GM19455 (cell line): ENCODE measurements around the gene B3GNT7.
"Not testable (repeated sequence)": the region's sequence is repeated elsewhere in the genome, so short reads cannot be mapped to it uniquely, and the experiment has no call there.

Source experiments
- ATAC-seq: cut with Tn5 transposase; IDR thresholded peaks from one replicate; pipeline ENCODE4 v1.9.1; 2021; ENCODE audit not compliant: unreplicated experiment

The B3GNT7 gene

DNA sequence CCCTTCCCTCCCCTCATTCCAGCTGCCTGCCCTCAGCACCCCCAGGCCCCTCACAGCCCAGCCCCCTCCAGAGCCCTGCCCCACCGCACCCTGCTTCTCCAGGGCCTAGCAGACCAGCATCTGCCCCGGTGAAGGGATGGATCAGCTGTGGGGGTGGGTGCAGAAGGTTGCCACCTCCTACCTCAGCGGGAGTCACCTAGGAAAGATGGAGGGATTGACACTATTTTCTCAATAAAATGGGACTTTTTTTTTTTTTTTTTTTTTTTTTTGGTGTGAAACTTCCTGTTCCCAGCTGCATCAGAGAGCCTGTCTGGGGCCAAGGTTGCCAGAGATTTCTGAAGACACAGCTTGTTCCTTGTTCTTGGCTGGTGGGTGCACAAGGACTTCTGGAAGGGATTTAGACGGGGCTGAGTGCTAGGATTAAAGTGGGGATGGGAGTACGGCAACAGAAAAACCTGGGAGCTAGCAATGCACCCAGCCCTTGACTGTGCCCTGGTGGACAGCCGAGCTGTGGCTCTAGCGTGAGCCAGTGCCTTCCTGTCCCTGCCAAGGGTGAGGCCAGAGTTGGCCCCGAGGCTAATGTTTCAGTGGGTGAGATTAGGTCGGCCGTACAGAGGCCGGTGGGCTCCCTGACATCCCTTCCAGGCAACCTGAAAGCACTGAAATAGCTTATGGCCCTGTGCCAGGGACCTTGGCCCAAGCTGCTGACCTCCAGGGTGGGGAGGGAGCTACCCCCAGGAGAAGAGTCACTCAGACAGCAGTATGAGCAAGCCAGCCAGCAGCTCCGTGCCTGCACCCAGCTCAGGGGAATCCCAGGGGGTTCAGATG lies 4.6 kb downstream of the B3GNT7 start:
- no peak for ATAC-seq

DNA sequence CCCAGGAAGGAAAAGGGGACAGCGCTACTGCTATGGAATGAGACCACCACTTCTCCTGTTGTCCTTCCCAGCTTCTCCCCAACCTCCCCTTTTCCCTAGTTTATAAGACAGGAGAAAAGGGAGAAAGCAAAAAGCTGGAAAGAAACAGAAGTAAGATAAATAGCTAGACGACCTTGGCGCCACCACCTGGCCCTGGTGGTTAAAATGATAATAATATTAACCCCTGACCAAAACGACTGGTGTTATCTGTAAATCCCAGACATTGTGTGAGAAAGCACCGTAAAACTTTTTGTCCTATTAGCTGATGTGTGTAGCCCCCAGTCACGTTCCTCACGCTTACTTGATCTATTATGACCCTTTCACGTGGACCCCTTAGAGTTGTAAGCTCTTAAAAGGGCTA lies 5.2 kb downstream of the B3GNT7 start:
- not testable (repeated sequence) for ATAC-seq

DNA sequence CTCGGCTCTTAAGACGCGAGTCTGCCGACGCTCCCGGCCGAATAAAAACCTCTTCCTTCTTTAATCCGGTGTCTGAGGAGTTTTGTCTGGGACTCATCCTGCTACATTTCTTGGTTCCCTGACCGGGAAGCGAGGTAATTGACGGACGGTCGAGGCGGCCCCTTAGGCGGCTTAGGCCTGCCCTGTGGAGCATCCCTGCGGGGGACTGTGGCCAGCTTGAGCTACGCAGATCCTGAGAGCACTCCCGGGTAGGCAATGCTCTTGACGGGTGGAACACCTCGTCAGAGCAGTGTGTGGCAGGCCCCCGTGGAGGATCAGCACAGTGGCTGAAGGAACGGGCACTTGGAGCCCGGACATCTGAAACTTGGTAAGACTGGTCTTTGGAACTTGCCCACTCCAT lies 5.6 kb downstream of the B3GNT7 start:
- not testable (repeated sequence) for ATAC-seq

DNA sequence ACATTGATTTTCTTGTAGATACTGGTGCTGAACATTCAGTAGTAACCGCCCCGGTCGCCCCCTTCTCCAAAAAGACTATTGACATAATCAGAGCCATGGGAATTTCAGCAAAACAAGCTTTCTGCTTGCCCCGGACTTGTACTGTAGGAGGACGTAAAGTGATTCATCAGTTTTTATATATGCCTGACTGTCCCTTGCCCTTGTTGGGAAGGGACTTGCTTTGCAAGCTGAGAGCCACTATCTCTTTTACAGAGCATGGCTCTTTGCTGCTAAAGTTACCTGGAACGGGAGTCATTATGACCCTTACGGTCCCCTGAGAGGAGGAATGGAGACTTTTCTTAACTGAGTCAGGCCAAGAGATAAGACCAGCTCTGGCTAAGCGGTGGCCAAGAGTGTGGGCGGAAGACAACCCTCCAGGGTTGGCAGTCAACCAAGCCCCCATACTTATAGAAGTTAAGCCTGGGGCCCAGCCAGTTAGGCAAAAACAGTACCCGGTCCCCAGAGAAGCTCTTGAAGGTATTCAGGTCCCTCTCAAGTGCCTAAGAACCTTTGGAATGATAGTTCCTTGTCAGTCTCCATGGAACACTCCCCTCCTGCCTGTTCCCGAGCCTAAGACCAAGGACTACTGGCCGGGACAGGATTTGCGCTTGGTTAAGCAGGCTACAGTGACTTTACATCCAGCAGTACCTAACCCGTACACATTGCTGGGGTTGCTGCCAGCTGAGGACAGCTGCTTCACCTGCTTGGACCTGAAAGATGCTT lies 8.1 kb downstream of the B3GNT7 start:
- ATAC-seq, result not testable (repeated sequence)

DNA sequence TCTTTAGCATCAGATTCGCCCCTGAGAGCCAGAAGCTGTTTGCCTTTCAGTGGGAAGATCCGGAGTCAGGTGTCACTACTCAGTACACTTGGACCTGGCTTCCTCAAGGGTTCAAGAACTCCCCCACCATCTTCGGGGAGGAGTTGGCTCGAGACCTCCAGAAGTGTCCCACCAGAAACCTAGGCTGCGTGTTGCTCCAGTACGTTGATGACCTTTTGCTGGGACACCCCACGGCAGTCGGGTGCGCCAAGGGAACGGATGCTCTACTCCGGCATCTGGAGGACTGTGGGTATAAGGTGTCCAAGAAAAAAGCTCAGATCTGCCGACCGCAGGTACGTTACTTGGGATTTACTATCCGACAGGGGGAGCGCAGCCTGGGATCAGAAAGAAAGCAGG lies 8.7 kb downstream of the B3GNT7 start:
- ATAC-seq, result not testable (repeated sequence)

DNA sequence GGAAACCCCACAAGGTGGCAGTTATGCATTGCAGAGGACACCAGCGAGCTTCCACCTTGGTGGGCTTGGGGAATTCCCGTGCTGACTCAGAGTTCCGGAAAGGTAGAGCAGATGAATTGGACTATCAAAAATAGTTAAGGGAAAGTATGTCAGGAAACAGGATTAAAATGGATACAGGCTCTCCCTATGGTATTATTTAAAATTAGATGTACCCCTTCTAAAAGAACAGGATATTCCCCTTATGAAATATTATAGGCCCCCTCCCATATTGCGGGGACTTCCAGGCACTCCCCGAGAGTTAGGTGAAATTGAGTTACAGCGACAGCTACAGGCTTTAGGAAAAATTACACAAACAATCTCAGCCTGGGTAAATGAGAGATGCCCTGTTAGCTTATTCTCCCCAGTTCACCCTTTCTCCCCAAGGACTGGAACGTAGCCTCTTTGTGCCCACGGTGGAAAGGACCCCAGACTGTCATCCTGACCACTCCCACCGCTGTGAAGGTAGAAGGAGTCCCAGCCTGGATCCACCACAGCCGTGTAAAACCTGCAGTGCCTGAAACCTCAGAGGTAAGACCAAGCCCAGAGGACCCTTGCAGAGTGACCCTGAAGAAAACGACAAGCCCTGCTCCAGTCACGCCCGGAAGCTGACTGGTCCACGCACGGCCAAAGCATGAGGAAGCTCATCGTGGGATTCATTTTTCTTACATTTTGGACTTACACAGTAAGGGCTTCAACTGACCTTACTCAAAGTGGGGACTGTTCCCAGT lies 10.3 kb downstream of the B3GNT7 start:
- not testable (repeated sequence) for ATAC-seq

DNA sequence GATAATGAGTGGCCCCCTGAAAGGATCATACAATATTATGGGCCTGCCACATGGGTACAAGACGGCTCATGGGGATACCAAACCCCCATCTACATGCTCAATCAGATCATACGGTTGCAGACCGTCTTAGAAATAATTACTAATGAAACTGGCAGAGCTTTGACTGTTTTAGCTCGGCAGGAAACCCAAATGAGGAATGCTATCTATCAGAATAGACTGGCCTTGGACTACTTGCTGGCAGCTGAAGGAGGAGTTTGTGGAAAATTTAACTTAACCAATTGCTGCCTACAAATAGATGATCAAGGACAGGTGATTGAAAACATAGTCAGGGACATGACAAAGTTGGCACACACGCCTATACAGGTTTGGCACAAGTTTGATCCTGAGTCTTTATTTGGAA lies 12.2 kb downstream of the B3GNT7 start:
- not testable (repeated sequence) for ATAC-seq

DNA sequence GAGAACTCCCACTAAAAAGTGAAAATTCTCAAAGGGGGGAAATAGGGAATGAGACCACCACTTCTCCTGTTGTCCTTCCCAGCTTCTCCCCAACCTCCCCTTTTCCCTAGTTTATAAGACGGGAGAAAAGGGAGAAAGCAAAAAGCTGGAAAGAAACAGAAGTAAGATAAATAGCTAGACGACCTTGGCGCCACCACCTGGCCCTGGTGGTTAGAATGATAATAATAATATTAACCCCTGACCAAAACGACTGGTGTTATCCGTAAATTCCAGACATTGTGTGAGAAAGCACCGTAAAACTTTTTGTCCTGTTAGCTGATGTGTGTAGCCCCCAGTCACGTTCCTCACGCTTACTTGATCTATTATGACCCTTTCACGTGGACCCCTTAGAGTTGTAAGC lies 12.8 kb downstream of the B3GNT7 start:
- not testable (repeated sequence) for ATAC-seq

DNA sequence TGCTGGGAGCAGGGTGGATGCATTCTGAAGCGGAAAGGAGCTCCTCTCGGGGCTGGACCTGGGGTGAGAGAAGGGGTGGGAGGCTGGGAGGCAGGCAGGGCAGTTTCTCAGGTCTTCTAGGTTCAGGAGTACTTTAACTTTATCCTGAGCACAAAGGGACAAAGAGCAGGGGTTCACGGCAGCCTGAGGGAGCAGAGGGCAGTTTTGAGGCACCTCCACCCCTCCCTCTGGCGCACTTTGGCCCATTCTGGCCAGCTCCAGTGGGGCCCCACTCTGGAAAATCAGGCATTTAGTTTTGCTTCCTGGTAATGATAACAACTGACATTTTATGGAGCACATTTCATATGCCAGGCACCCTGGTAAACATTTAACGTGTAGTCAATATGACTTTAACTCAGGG lies 14.3 kb downstream of the B3GNT7 start:
- no peak for ATAC-seq

DNA sequence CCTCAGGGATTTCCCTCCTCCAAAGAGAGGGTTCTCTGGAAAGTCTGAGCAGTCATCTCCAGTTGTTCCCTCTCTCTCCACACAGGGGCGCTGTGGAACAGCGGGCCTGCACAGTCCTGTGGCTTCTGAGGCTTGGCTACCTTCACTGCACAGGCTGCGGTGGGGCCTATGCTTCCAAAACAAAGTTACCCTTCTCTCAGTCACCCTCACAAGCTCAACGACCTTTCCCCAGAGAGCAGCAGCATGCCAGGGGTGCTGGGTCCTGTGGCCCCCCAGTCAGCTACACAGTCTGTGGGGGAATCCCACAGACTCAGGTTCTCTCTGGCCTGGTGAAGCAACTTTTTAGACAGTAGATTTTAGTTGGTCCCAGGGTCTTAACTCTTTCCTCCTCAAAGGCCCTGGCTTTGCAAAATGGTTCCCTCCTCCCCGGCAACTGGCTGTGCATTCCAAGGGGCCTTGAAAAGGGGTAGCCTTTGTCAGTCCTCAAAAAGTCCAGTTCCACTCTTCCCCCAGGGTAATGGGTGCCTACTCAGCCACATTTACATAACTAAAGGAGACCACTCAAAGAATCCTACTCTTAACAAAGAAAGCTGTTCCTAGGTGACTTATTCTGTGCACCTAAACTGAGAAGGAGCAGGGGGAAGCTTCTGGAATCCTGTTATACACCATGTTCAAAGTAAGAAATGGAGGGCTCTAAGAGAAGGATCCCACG lies 14.9 kb downstream of the B3GNT7 start:
- no peak for ATAC-seq

DNA sequence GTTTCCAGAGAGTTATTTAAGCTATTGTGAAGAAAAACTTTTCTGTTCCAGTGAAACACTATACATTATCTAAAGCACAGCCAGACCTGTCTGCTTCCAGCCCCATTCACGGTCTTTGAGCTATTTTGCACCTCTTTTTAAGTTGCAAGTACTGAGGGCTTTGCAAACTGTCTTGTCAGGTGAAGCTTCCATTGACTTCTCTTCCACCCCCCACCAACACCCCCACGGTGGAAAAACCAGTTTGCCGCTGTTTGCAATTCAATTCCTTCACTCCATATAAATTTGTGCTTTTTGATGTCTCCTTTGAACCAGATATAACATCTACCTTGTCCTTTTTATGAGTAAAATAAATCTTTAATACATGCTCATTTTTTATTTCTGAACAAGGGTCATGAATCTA lies 15.7 kb downstream of the B3GNT7 start:
- ATAC-seq, result no peak

DNA sequence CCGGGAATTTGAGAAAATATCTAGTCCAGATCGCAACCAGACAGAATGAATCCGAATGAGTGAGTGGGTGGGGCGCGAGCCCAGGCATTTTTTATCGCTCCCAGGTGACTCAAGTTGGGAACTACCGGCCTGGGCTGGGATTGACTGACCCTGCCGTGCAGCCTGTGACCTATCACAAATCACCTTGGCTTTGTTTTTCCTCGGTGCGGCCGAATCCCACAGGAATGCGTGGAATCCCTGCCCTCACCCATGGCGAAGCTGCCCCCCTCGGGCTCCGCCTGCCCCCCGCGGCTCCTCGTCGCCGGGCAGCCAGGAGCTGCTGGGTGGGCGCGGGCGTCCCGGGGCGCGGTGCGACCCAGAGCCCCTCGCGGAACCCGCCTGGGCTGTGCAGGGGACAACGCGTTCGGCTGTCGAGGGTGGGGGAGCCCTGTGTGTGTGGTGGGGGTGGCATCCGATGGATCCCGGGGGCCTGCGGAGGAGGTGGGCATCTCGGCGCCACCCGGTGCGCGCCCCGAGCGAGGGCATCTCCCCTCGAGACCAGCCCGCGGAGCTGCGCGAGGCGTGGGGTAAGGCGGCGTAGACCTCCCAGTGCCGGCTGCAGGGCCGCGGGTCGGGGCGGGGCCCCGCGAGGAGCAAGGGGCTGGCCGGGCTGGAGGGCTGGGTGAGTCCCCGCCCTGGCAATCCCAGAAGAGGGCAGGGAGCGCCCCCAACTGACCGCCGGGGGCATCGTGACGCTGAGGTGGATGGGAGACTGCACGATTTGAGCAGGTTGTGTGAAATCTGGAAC lies 16.5 kb downstream of the B3GNT7 start:
- ATAC-seq, result peak; percentile 89

DNA sequence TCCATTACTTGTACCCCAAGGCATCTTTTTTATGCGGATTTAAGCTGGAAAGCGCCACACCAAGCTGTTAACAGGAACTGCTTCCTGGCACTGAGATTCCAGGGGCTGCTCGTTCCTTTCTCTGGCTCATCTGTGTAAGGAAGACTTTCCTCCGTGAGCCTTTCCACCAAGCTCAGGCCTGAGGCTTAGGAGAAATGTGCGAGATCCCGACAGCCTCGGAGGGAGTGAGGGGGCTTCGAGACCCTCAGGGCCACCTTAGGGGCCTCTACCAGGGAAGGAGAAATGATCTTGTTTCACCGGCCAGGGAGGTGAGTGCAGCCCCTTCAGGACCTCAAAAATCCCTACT lies 17.1 kb downstream of the B3GNT7 start:
- ATAC-seq, result no peak

DNA sequence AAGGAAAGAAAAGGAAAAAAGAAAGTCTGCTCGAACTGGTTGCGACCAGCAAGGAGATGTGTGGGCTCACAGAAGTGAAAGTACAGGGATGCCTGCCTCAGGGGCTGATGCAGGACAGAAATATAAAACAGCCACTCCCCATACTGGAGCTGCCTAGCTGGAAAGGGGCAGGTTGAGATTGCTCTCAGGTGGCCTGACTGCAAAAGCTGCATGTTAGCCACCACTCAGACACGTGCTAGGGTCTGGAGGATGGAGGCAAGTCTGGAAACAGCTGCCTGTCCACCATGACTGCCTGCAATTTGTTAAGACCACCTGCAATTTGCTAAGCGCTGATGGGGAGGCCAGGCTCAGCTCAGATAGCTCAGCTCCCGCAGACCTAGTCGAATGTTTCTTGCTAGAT lies 17.9 kb downstream of the B3GNT7 start:
- no peak for ATAC-seq

DNA sequence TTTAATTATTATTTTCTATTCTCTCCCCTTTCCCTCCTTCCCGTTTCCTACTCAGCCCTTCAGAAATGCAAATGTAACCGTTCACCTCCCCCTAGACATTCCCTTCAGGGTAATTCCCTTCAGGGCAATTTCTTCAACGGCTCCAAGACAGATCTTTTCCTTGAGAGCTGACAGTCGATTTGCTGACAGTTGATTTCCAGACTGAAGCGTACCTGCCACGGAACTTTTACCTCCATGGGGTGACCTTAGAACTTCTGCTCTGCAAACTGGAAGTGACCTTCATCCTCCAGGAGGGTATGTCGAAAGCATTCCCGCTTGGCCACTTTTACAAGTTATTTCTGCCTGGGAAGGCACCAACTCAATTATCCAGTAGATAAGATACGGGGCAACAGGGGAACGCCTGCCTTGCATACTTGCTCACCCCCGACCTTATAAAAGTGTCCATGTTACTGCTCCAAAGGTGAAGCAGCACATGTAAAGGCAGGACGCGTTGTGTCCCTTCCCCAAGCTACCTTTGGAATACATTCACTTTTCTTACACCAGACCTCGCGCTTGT lies 18.5 kb downstream of the B3GNT7 start:
- ATAC-seq, result no peak

DNA sequence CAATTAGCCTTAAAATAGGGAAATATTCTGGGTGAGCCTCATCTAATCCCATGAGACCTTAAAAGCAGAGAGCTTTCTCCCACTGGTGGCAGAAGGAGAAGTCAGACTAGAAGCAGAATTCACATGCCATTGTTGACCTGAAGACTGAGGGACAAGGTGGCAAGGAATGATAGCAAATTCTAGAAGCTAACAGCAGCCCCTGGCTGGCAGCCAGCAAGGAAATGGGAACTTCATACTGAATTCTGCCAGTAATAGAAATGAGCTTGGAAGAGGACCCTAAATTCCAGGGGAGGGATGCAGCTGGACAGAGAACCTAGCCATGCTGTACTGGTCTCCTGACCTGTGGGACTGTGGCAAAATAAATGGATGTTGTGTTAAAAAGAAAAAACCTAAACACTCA lies 19.5 kb downstream of the B3GNT7 start:
- no peak for ATAC-seq

DNA sequence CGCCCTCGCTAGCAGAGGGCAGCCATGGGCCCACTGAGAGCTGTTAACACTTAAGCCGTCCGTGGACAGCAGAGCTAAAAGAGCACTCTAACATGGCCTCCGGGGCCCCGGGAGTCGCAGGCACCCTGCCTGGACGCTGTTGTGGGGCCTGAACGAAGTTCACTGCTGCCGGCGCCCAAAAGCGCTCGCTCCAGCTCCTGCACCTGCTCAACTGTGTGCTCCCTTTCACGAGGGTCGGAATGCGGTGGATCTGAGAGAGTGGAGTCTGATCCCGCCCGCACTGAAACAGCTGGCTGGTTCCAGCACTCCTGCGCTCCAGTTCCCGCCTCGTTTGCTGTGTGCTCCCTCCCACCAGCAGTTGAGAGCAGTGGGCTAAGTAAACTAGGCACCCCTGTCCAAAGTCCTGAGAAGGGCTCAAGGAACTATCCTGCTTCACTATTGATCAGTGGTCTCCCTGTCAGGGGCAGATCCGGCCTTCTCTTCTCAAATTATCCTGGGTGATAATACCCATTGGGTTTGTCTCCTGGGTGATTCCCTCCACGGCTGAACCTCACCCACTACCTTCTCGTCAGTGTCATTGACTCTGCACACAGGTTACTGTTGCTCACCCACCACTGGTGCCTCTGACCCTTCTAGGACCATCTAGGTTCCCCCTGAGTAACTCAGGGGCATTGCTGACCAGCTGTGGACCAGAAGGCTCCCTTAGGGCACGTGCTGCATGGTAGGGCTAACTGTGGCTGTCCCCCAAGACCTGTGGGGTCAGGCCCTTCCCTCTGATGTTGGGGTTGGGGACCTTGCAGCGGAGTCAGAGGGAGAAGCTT lies 23.5 kb downstream of the B3GNT7 start:
- no peak for ATAC-seq

DNA sequence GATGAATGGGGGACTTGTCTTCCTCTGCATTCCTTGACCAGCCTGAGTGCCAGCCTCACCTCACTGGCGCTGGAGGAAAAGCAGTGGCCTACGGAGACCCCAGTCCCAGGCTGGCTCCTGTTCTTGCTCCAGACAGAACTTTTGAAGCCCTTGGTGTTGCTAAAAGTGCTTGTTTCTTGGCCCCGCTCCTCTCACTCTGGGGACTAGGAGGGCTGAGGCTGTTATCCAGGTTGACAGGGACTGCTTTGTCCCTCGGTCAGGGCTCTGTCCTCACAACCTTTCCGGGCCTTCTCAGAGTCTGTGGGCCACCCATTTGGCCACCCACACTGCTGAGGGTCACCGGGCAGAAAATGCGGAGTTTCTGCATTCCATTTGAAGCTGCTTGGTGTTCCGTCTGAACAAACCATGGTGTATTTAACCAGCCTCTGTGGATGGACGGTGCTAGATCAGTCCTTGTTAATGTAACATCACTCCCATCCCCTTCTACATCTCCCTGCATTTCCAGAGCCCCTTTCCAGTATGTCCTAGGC lies 25.6 kb downstream of the B3GNT7 start:
- ATAC-seq, result no peak

DNA sequence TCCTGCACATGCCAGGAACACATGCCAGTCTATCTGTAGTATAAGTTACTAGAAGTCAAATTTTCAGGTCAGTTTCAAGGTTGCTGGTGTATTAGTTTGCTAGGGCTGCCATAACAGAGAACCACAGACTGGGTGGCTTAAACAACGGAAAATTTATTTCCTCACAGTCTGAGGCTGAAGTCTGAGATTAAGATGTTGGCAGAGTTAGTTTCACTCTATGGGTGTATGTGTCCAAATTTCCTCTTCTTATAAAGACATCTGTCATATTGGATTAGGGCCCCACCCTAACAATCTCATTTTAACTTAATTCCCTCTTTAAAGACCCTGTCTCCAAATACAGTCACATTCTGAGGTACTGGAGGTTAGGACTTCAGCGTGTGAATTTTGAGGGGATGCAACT lies 26.5 kb downstream of the B3GNT7 start:
- no peak for ATAC-seq
